ENCODE results near the gene UBC. TPM values are rescaled to one million over a fixed set of nuclear protein-coding genes. Genes with fewer than 3 reads are reported as not detected.

UBC gene
- total and polyA plus RNA-seq, 4 donors, result 1,113 to 1,682 (median 1,303) TPM

- Histone ChIP-seq H3K4me1 (ENCODE audit: control insufficient read depth in 5 of 5, insufficient read depth in 5 of 5, low read length in 5 of 5) (peaks cover 0 to 5% (median 3%) of the 10 kb centered on the region in 5 donors), H3K9ac (ENCODE audit: insufficient read depth in 1 of 2, low read length in 2 of 2) (no peak overlapping the region), H3K4me3 (no peak overlapping the region), H3K27ac (ENCODE audit: low read depth in 1 of 2, low read length in 1 of 2) (no peak overlapping the region), H3K36me3 (ENCODE audit: control insufficient read depth in 4 of 4, insufficient read depth in 4 of 4, low read length in 4 of 4) (no peaks in the 10 kb centered on the region), H3K9me3 (ENCODE audit: control insufficient read depth in 4 of 4, insufficient read depth in 3 of 4, low read length in 3 of 4) (peaks cover 0 to 2% (median 0%) of the 10 kb centered on the region in 4 donors), H3K27me3 (ENCODE audit: control insufficient read depth in 3 of 3, insufficient read depth in 3 of 3, low read length in 2 of 3) (no peaks in the 10 kb centered on the region)
- 90 to 93% methylated on average over 4 of the region's 4 CpGs for WGBS, 2 donors
- no peak for TF ChIP-seq CTCF (IDR thresholded peaks at IDR 0.05; ENCODE audit: control extremely low read depth, extremely low read depth)
- DNase-seq, result no peak
- ATAC-seq (ENCODE audit: insufficient read depth, low FRiP score), result no peak
These were observed 43.2 kb downstream of the UBC start for GRCh38 chr12:124871297-124871696.

GRCh38 chr12:124870515-124870914 lies 43.9 kb downstream of the UBC start:
- 93 to 95% methylated on average over 4 of the region's 4 CpGs for WGBS, 2 donors
- Histone ChIP-seq H3K4me3 (no peak overlapping the region), H3K27me3 (ENCODE audit: control insufficient read depth in 3 of 3, insufficient read depth in 3 of 3, low read length in 2 of 3) (no peaks in the 10 kb centered on the region), H3K9ac (ENCODE audit: insufficient read depth in 1 of 2, low read length in 2 of 2) (no peak overlapping the region), H3K27ac (ENCODE audit: low read depth in 1 of 2, low read length in 1 of 2) (no peak overlapping the region), H3K4me1 (ENCODE audit: control insufficient read depth in 5 of 5, insufficient read depth in 5 of 5, low read length in 5 of 5) (peaks cover 0 to 6% (median 4%) of the 10 kb centered on the region in 5 donors), H3K9me3 (ENCODE audit: control insufficient read depth in 4 of 4, insufficient read depth in 3 of 4, low read length in 3 of 4) (no peaks in the 10 kb centered on the region), H3K36me3 (ENCODE audit: control insufficient read depth in 4 of 4, insufficient read depth in 4 of 4, low read length in 4 of 4) (no peaks in the 10 kb centered on the region)
- TF ChIP-seq CTCF (IDR thresholded peaks at IDR 0.05; ENCODE audit: control extremely low read depth, extremely low read depth), result no peak
- ATAC-seq (ENCODE audit: insufficient read depth, low FRiP score) (no peak), DNase-seq (no peak)

GRCh38 chr12:124869059-124869665 lies 45.3 kb downstream of the UBC start:
- Histone ChIP-seq H3K9ac (ENCODE audit: insufficient read depth in 1 of 2, low read length in 2 of 2) (no peak overlapping the region), H3K27me3 (ENCODE audit: control insufficient read depth in 3 of 3, insufficient read depth in 3 of 3, low read length in 2 of 3) (no peaks in the 10 kb centered on the region), H3K36me3 (ENCODE audit: control insufficient read depth in 4 of 4, insufficient read depth in 4 of 4, low read length in 4 of 4) (no peaks in the 10 kb centered on the region), H3K4me1 (ENCODE audit: control insufficient read depth in 5 of 5, insufficient read depth in 5 of 5, low read length in 5 of 5) (peaks cover 0 to 11% (median 2%) of the 10 kb centered on the region in 5 donors), H3K4me3 (no peak overlapping the region), H3K27ac (ENCODE audit: low read depth in 1 of 2, low read length in 1 of 2) (peak overlapping the region in 1 of 2 donors; percentile 66), H3K9me3 (ENCODE audit: control insufficient read depth in 4 of 4, insufficient read depth in 3 of 4, low read length in 3 of 4) (no peaks in the 10 kb centered on the region)
- WGBS, 2 donors, result 16 to 49% methylated on average over 17 of the region's 17 CpGs
- DNase-seq, result no peak
- ATAC-seq (ENCODE audit: insufficient read depth, low FRiP score), result peak; percentile 56
- TF ChIP-seq CTCF (IDR thresholded peaks at IDR 0.05; ENCODE audit: control extremely low read depth, extremely low read depth), result no peak

All from lung (tissue), 12 donors.